AG10803 (cell line): ENCODE data around the gene NARS2.
"Not testable (repeated sequence)": the region's sequence is repeated elsewhere in the genome, so short reads cannot be mapped to it uniquely, and the experiment has no call there.

Source experiments
- DNase-seq: peaks from one replicate; pipeline ENCODE4 v3.0.0; 2010; ENCODE audit warnings: low read depth
- H3K4me3 ChIP-seq: 2 replicates; pipeline ENCODE4 v1.5.1; 2011; ENCODE audit warnings: mild to moderate bottlenecking, low read length, control low read depth
- CTCF ChIP-seq: conservative IDR thresholded peaks from 2 replicates; pipeline ENCODE4 v1.5.1; 2011; ENCODE audit warnings: mild to moderate bottlenecking, low read length, control low read depth, inconsistent platforms

Gene NARS2

GRCh38 chr11:78562398-78562797 lies 12.3 kb downstream of the NARS2 start:
- TF ChIP-seq CTCF, result no peak
- H3K4me3 ChIP-seq, result peak overlapping the region; percentile 6; the same call in 1 of the 2 replicates
- peak; percentile 86 for DNase-seq

- no peak for TF ChIP-seq CTCF
- peak; percentile 16 for DNase-seq
Observed at GRCh38 chr11:78560826-78561484, 13.7 kb downstream of the NARS2 start.

GRCh38 chr11:78560153-78560552 lies 14.5 kb downstream of the NARS2 start:
- H3K4me3 ChIP-seq, result no peak overlapping the region
- no peak for TF ChIP-seq CTCF
- DNase-seq, result no peak

More at GRCh38 chr11:78560826-78561484, 13.7 kb downstream of the NARS2 start:
- no peak overlapping the region for H3K4me3 ChIP-seq

- no peak overlapping the region for H3K4me3 ChIP-seq
- TF ChIP-seq CTCF, result no peak
- DNase-seq, result no peak
Observed at GRCh38 chr11:78557236-78557635, 17.4 kb downstream of the NARS2 start.

- no peak for TF ChIP-seq CTCF
- no peak for DNase-seq
- H3K4me3 ChIP-seq, result no peak overlapping the region
Observed at GRCh38 chr11:78555592-78555991, 19.1 kb downstream of the NARS2 start.

GRCh38 chr11:78552881-78553280 lies 21.8 kb downstream of the NARS2 start:
- H3K4me3 ChIP-seq, result no peak overlapping the region
- DNase-seq, result no peak
- no peak for TF ChIP-seq CTCF

- DNase-seq, H3K4me3 ChIP-seq: not testable (repeated sequence)
Observed at GRCh38 chr11:78552139-78552538, 22.5 kb downstream of the NARS2 start.

GRCh38 chr11:78551066-78551465 lies 23.6 kb downstream of the NARS2 start:
- TF ChIP-seq CTCF, result no peak
- no peak for DNase-seq
- H3K4me3 ChIP-seq, result no peak overlapping the region
